Stimulated activated CD8-positive, alpha-beta memory T cell treated with anti-CD3 and anti-CD28 coated beads, Interleukin-15, amount 100 ng/mL, for 24 hours (primary cell): ENCODE measurements around the gene GUK1.
"Not testable (repeated sequence)": the region's sequence is repeated elsewhere in the genome, so short reads cannot be mapped to it uniquely, and the experiment has no call there.

Source experiments
- DNase-seq: peaks from one replicate; pipeline ENCODE4 v3.0.0-alpha.2; 2020; ENCODE audit warnings: low read depth

GUK1 gene

GRCh38 chr1:228104526-228105269 is 35.4 kb upstream of the GUK1 start:
- DNase-seq = no peak

- DNase-seq = no peak
Observed at GRCh38 chr1:228105270-228105995, 34.6 kb upstream of the GUK1 start.

- no peak for DNase-seq
Observed at GRCh38 chr1:228105996-228106799, 33.9 kb upstream of the GUK1 start.

GRCh38 chr1:228106800-228107054 is 33.4 kb upstream of the GUK1 start:
- no peak for DNase-seq

GRCh38 chr1:228107636-228108035 is 32.4 kb upstream of the GUK1 start:
- no peak for DNase-seq

GRCh38 chr1:228108055-228108690 is 31.9 kb upstream of the GUK1 start:
- no peak for DNase-seq

GRCh38 chr1:228108742-228109072 is 31.4 kb upstream of the GUK1 start:
- DNase-seq = no peak

GRCh38 chr1:228109073-228109961 is 30.8 kb upstream of the GUK1 start, which contains the start of gene MRPL55:
TSS of gene MRPL55 (minus strand) at chr1:228109299. CDS start at chr1:228108260, 1,039 bp downstream.
- DNase-seq = peak; percentile 100

- no peak for DNase-seq
Observed at GRCh38 chr1:228109962-228110488, 30.1 kb upstream of the GUK1 start.

GRCh38 chr1:228110556-228110955 is 29.5 kb upstream of the GUK1 start:
- DNase-seq = no peak

GRCh38 chr1:228111315-228111714 is 28.8 kb upstream of the GUK1 start:
- not testable (repeated sequence) for DNase-seq

GRCh38 chr1:228112167-228112566 is 27.9 kb upstream of the GUK1 start:
- no peak for DNase-seq

- no peak for DNase-seq
Observed at GRCh38 chr1:228112617-228113016, 27.5 kb upstream of the GUK1 start.

GRCh38 chr1:228114827-228115226 is 25.3 kb upstream of the GUK1 start:
- DNase-seq = no peak

- DNase-seq = no peak
Observed at GRCh38 chr1:228117335-228117734, 22.7 kb upstream of the GUK1 start.

GRCh38 chr1:228118040-228118439 is 22.0 kb upstream of the GUK1 start:
- no peak for DNase-seq

- no peak for DNase-seq
Observed at GRCh38 chr1:228120351-228120750, 19.7 kb upstream of the GUK1 start.

GRCh38 chr1:228120857-228121489 is 19.1 kb upstream of the GUK1 start:
- DNase-seq = no peak

GRCh38 chr1:228122921-228123441 is 17.1 kb upstream of the GUK1 start:
- no peak for DNase-seq

- no peak for DNase-seq
Observed at GRCh38 chr1:228123505-228123904, 16.6 kb upstream of the GUK1 start.

GRCh38 chr1:228125185-228125584 is 14.9 kb upstream of the GUK1 start:
- no peak for DNase-seq
